OCI-LY3 (cell line): Measurements from ENCODE around the gene NFIC.

Source experiments
- CTCF ChIP-seq: fragments of 200-600, 300-600 bp; sonication (generic); IDR thresholded peaks from 2 replicates; pipeline ENCODE4 v1.5.1; 2014; ENCODE audit warnings: antibody characterized with exemption, low read length, low read depth
- EZH2phosphoT487 ChIP-seq: fragments of 200-600 bp; shearing (Covaris generic); IDR thresholded peaks from 2 replicates; pipeline ENCODE4 v1.6.1; 2018; ENCODE audit warnings: antibody characterized with exemption, mixed run types, low read depth

- TF ChIP-seq CTCF = no peak
- TF ChIP-seq EZH2phosphoT487 = no peak
Observed at GRCh38 chr19:3320354-3320670, 46.1 kb upstream of the NFIC start.
